Measurements from ENCODE around the gene SETD1A. TPM values are rescaled to one million over a fixed set of nuclear protein-coding genes. Genes with fewer than 3 reads are reported as not detected.

The SETD1A gene
- total RNA-seq, 2 donors from 2014 or later: 23.8 to 25.0 TPM

DNA sequence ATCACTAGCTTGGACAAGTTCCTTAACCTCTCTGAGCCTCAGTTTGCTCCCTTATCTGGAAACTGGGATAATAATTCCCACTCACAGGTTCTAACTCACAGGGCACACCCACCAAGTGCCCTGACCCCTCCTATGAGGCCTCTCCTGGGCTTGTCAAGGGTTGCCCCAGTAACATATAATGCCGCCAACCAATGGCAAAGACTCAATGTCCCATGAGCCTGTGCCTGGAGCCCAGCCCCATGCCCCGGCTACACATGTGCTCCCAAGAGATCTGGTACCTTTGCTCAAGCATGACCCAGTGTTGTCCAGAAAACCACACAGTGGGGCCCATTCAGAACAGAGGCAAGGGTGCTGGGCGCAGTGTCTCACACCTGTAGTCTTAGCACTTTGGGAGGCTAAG is 42.7 kb upstream of the SETD1A start:
- Histone ChIP-seq H3K9me3 (ENCODE audit: control insufficient read depth, low read length) (no peaks in the 10 kb centered on the region), H3K4me1 (ENCODE audit: control insufficient read depth, insufficient read depth, low read length) (peaks cover 12% of the 10 kb centered on the region), H3K27ac (ENCODE audit: low read depth, low read length) (no peak overlapping the region), H3K4me3 (ENCODE audit: low read length) (no peak overlapping the region), H3K36me3 (ENCODE audit: control insufficient read depth, insufficient read depth, low read length) (no peaks in the 10 kb centered on the region), H3K27me3 (ENCODE audit: control insufficient read depth, insufficient read depth, low read length, poor library complexity, severe bottlenecking) (no peaks in the 10 kb centered on the region), H3K9ac (ENCODE audit: extremely low read depth, low read length, poor library complexity, severe bottlenecking) (no peak overlapping the region)
- Mint-ChIP-seq H3K36me3 (ENCODE audit: low read depth) (no peaks in the 10 kb centered on the region), H3K4me3 (no peak overlapping the region), H3K9me3 (no peaks in the 10 kb centered on the region), H3K27ac (no peak overlapping the region), H3K27me3 (ENCODE audit: insufficient read depth) (no peaks in the 10 kb centered on the region), H3K4me1 (peaks cover 10% of the 10 kb centered on the region)
- TF ChIP-seq, protein P1, sequence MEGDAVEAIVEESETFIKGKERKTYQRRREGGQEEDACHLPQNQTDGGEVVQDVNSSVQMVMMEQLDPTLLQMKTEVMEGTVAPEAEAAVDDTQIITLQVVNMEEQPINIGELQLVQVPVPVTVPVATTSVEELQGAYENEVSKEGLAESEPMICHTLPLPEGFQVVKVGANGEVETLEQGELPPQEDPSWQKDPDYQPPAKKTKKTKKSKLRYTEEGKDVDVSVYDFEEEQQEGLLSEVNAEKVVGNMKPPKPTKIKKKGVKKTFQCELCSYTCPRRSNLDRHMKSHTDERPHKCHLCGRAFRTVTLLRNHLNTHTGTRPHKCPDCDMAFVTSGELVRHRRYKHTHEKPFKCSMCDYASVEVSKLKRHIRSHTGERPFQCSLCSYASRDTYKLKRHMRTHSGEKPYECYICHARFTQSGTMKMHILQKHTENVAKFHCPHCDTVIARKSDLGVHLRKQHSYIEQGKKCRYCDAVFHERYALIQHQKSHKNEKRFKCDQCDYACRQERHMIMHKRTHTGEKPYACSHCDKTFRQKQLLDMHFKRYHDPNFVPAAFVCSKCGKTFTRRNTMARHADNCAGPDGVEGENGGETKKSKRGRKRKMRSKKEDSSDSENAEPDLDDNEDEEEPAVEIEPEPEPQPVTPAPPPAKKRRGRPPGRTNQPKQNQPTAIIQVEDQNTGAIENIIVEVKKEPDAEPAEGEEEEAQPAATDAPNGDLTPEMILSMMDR (conservative IDR thresholded peaks at IDR 0.05): no peak
- 91 to 95% methylated on average over 3 of the region's 3 CpGs for WGBS, 2 experiments (ENCODE audit: insufficient coverage in 1 of 2, insufficient read length in 1 of 2)
- DNase-seq: no peak

DNA sequence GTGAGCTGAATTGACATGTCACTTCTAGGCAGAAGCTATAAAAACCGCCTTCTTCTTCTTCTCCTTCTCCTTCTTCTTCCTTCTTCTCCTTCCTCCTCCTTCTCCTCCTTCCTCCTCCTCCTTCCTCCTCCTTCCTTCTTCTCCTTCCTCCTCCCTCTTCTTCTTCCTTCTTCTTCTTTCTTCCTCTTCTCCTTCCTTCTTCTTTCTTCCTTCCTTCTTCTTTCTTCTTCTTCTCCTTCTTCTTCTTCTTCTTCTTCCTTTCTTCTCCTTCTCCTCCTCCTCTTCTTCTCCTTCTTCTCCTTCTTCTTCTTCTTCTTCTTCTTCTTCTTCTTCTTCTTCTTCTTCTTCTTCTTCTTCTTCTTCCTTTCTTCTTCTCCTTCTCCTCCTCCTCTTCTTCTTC is 38.9 kb upstream of the SETD1A start:
- Histone ChIP-seq H3K4me1 (ENCODE audit: control insufficient read depth, insufficient read depth, low read length) (peaks cover 3% of the 10 kb centered on the region), H3K9ac (ENCODE audit: extremely low read depth, low read length, poor library complexity, severe bottlenecking) (no peak overlapping the region), H3K36me3 (ENCODE audit: control insufficient read depth, insufficient read depth, low read length) (no peaks in the 10 kb centered on the region), H3K27me3 (ENCODE audit: control insufficient read depth, insufficient read depth, low read length, poor library complexity, severe bottlenecking) (no peaks in the 10 kb centered on the region), H3K4me3 (ENCODE audit: low read length) (no peak overlapping the region), H3K9me3 (ENCODE audit: control insufficient read depth, low read length) (no peaks in the 10 kb centered on the region), H3K27ac (ENCODE audit: low read depth, low read length) (no peak overlapping the region)
- no peaks in the 10 kb centered on the region for H3K9me3 Mint-ChIP-seq
- WGBS, 2 experiments (ENCODE audit: insufficient coverage in 1 of 2, insufficient read length in 1 of 2): 80 to 95% methylated on average over 1 of the region's 1 CpG
- TF ChIP-seq, protein P1 (conservative IDR thresholded peaks at IDR 0.05): no peak
- peaks cover 2% of the 10 kb centered on the region for H3K4me1 Mint-ChIP-seq
- DNase-seq: no peak
- no peak overlapping the region for H3K27ac Mint-ChIP-seq
- no peaks in the 10 kb centered on the region for H3K27me3 Mint-ChIP-seq (ENCODE audit: insufficient read depth)
- no peaks in the 10 kb centered on the region for H3K36me3 Mint-ChIP-seq (ENCODE audit: low read depth)
- no peak overlapping the region for H3K4me3 Mint-ChIP-seq

DNA sequence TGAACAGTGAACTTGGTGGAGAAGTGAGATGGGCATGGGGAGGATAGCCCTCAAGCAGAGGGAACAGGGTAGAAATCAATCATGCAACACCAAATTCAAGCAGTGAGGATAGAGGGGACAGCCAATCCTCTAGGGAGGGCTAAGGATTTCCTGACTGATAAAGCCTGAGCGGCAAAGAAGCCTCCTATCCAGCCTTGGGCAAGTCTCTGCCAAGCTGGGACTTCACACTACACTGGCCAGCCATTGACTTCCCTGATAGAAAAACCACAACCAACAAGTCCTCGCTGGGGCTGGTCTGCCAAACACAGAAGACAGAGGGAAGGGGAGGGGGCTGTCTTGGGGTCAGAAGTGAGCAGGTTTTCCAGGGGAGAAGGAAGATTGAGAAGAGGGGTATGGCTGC is 36.7 kb upstream of the SETD1A start:
- DNase-seq: no peak
- Histone ChIP-seq H3K4me3 (ENCODE audit: low read length) (no peak overlapping the region), H3K36me3 (ENCODE audit: control insufficient read depth, insufficient read depth, low read length) (no peaks in the 10 kb centered on the region), H3K27me3 (ENCODE audit: control insufficient read depth, insufficient read depth, low read length, poor library complexity, severe bottlenecking) (no peaks in the 10 kb centered on the region), H3K9ac (ENCODE audit: extremely low read depth, low read length, poor library complexity, severe bottlenecking) (no peak overlapping the region), H3K27ac (ENCODE audit: low read depth, low read length) (no peak overlapping the region), H3K4me1 (ENCODE audit: control insufficient read depth, insufficient read depth, low read length) (peaks cover 3% of the 10 kb centered on the region), H3K9me3 (ENCODE audit: control insufficient read depth, low read length) (no peaks in the 10 kb centered on the region)
- Mint-ChIP-seq H3K4me1 (peaks cover 9% of the 10 kb centered on the region), H3K9me3 (no peaks in the 10 kb centered on the region), H3K27ac (peak overlapping the region; percentile 35), H3K36me3 (ENCODE audit: low read depth) (peaks cover under 1% of the 10 kb centered on the region), H3K4me3 (no peak overlapping the region), H3K27me3 (ENCODE audit: insufficient read depth) (no peaks in the 10 kb centered on the region)
- TF ChIP-seq, protein P1 (conservative IDR thresholded peaks at IDR 0.05): no peak
- 93% methylated on average over 2 of the region's 2 CpGs; no CpG with 5 or more reads in 1 of the 2 experiments for WGBS, 2 experiments (ENCODE audit: insufficient coverage in 1 of 2, insufficient read length in 1 of 2)

Data from endodermal cell (in vitro differentiated cells).